Measurements from ENCODE around the gene GALNT16. TPM values are rescaled to one million over a fixed set of nuclear protein-coding genes. Genes with fewer than 3 reads are reported as not detected.

The GALNT16 gene
- total RNA-seq, 4 donors from 2014 or later, result 2.5 to 11.3 (median 2.8) TPM

GRCh38 chr14:69291396-69291795 is 31.4 kb downstream of the GALNT16 start:
- H3K4me3 ChIP-seq, result no peak overlapping the region
- no peaks in the 10 kb centered on the region for H3K9me3 ChIP-seq
- no peak overlapping the region for H3K27ac ChIP-seq
- H3K27me3 ChIP-seq, result no peaks in the 10 kb centered on the region
- WGBS, 2 donors (ENCODE audit: low coverage in 1 of 2), result 72 to 83% methylated on average over 2 to 5 of the region's 5 CpGs
- no peaks in the 10 kb centered on the region for H3K36me3 ChIP-seq
- TF ChIP-seq EP300 (IDR thresholded peaks at IDR 0.05; ENCODE audit: low read depth) (no peak), CTCF (IDR thresholded peaks at IDR 0.05) (no peak), POLR2A (IDR thresholded peaks at IDR 0.05) (no peak), POLR2AphosphoS5 (IDR thresholded peaks at IDR 0.05) (no peak)
- DNase-seq, result no peak
- in situ Hi-C loops (cut with MboI; ENCODE audit: low pct_ligation_motif_present in 1 of 4, low pct_unique_long_range_greater_than_20kb in 1 of 4, low sequenced_read_pairs in 3 of 4), result no loop called here
- intact Hi-C loops (cut with DNase I; ENCODE audit: low total_unique reads), result no loop called here
- H3K4me1 ChIP-seq, result no peaks in the 10 kb centered on the region

DNA sequence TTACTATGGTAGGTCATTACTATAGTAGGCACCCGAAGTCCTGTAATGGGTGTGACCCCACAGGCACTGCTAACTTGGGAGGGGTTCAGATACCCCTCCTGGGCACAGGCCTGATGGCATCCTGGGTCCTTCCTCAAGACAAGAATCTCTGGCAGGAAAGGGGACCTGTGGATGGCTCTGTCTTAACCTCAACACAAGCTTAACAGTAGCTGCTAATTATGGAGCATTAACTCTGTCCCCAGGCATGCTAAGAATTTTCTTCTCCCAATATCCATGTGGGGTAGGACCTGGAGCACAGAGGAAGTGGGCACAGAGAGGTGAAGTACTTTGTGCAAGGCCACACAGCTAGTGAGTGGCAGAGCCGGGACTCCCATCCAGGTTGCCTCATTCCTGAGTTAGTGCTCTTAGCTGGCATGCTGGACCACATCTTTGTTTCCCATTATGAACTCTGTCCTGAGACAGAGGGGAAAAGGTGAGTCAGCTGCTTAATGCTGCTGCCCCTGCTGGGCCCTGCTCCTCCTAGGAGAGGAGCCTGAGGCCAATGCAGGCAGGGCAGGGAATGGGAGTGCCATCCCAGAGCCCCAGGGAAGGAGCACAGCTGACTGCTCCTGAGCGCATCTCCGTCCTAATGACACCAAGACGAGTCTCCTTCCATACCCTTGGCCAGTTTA is 32.1 kb downstream of the GALNT16 start:
- DNase-seq, result no peak
- TF ChIP-seq EP300 (IDR thresholded peaks at IDR 0.05; ENCODE audit: low read depth), result no peak
- no peak for TF ChIP-seq POLR2A (IDR thresholded peaks at IDR 0.05)
- no peak for TF ChIP-seq POLR2AphosphoS5 (IDR thresholded peaks at IDR 0.05)
- TF ChIP-seq CTCF (IDR thresholded peaks at IDR 0.05), result no peak
- intact Hi-C loops (cut with DNase I; ENCODE audit: low total_unique reads) (no loop called here), in situ Hi-C loops (cut with MboI; ENCODE audit: low pct_ligation_motif_present in 1 of 4, low pct_unique_long_range_greater_than_20kb in 1 of 4, low sequenced_read_pairs in 3 of 4) (no loop called here)
- no peaks in the 10 kb centered on the region for H3K9me3 ChIP-seq
- WGBS, 2 donors (ENCODE audit: low coverage in 1 of 2), result 73% methylated on average over 5 of the region's 5 CpGs; no CpG with 5 or more reads in 1 of the 2 donors
- no peaks in the 10 kb centered on the region for H3K27me3 ChIP-seq
- H3K36me3 ChIP-seq, result no peaks in the 10 kb centered on the region
- H3K27ac ChIP-seq, result no peak overlapping the region
- H3K4me1 ChIP-seq, result no peaks in the 10 kb centered on the region
- no peak overlapping the region for H3K4me3 ChIP-seq

GRCh38 chr14:69298131-69299071 is 38.4 kb downstream of the GALNT16 start:
- WGBS, 2 donors (ENCODE audit: low coverage in 1 of 2), result 72 to 96% methylated on average over 5 to 10 of the region's 10 CpGs
- no peak for DNase-seq
- Histone ChIP-seq H3K36me3 (no peaks in the 10 kb centered on the region), H3K27me3 (no peaks in the 10 kb centered on the region), H3K27ac (no peak overlapping the region), H3K4me3 (no peak overlapping the region), H3K9me3 (no peaks in the 10 kb centered on the region), H3K4me1 (no peaks in the 10 kb centered on the region)
- in situ Hi-C loops (cut with MboI; ENCODE audit: low pct_ligation_motif_present in 1 of 4, low pct_unique_long_range_greater_than_20kb in 1 of 4, low sequenced_read_pairs in 3 of 4), result no loop called here
- TF ChIP-seq CTCF (IDR thresholded peaks at IDR 0.05), result no peak
- intact Hi-C loops (cut with DNase I; ENCODE audit: low total_unique reads), result no loop called here

DNA sequence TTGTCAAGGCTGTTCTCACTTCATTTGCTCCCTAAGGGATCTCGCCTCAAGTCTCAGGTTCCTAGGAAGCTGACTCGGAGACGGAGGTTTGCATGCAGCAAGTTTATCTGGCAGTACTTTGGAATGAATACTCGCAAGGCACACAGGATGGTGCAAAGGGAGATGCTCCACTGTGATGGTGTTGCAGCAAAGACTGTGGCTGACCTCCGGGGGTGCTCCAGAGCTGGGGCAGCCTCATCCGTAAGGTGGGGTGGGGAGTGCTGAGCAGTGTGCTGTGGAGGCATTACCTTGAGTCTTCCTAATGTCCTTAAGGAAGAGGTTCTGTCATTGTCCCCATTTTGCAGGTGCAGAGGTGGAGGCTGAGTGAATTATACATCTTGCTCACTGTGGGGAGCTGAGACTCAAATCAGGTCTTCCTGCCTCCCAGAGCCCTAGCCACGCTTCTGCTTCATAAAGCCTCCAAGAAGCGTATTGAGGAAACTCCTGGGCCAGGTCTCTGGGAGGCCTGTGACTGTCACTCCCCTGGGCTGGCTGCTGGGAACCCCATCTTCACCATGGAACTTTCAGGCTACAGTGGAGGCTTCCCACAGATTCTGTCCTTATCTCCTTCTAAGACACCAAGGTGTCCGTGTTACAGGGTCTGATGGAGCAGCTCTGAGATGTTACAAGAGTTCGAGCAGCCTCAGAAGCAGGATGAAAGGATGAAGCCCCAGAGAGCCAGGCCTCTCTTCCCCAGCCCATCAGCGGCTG is 39.5 kb downstream of the GALNT16 start:
- Histone ChIP-seq H3K9me3 (no peaks in the 10 kb centered on the region), H3K27ac (no peak overlapping the region), H3K36me3 (no peaks in the 10 kb centered on the region), H3K4me3 (no peak overlapping the region), H3K4me1 (no peaks in the 10 kb centered on the region), H3K27me3 (no peaks in the 10 kb centered on the region)
- no peak for TF ChIP-seq POLR2A (IDR thresholded peaks at IDR 0.05)
- no peak for TF ChIP-seq CTCF (IDR thresholded peaks at IDR 0.05)
- no peak for TF ChIP-seq POLR2AphosphoS5 (IDR thresholded peaks at IDR 0.05)
- TF ChIP-seq EP300 (IDR thresholded peaks at IDR 0.05; ENCODE audit: low read depth), result no peak
- intact Hi-C loops (cut with DNase I; ENCODE audit: low total_unique reads), result no loop called here
- DNase-seq, result no peak
- in situ Hi-C loops (cut with MboI; ENCODE audit: low pct_ligation_motif_present in 1 of 4, low pct_unique_long_range_greater_than_20kb in 1 of 4, low sequenced_read_pairs in 3 of 4), result no loop called here
- WGBS, 2 donors (ENCODE audit: low coverage in 1 of 2), result 86 to 100% methylated on average over 2 to 11 of the region's 11 CpGs

All from transverse colon (tissue), 4 donors.